ENCODE measurements around the gene MRGPRD.
"Not testable (repeated sequence)": the region's sequence is repeated elsewhere in the genome, so short reads cannot be mapped to it uniquely, and the experiment has no call there.

Gene MRGPRD

DNA sequence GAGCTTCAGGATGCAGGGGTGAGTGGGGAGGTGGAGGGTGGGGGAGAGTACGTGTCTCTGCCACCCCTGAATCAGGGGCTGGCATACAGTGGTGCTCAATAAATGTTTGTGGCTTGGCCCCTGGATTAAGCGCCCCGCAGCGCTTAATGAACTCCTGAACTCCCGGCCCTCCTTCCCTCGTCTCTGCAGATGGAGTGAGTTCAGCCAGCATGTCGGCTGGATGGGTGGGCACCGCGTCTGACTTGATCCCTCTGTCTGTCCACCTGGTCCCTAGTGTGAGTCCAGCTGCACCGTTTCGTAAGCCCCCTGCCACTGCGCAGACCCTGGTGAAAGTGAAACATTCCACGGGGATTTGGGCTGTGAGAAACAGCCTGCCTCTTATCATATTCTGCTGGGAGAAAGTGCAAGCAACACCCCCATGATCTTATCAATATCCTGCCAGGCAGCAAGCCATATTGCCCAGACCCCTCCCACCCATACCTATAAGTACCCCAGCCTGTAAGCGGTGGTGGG lies 12.0 kb upstream of the MRGPRD start:
- DNase-seq, result no peak

DNA sequence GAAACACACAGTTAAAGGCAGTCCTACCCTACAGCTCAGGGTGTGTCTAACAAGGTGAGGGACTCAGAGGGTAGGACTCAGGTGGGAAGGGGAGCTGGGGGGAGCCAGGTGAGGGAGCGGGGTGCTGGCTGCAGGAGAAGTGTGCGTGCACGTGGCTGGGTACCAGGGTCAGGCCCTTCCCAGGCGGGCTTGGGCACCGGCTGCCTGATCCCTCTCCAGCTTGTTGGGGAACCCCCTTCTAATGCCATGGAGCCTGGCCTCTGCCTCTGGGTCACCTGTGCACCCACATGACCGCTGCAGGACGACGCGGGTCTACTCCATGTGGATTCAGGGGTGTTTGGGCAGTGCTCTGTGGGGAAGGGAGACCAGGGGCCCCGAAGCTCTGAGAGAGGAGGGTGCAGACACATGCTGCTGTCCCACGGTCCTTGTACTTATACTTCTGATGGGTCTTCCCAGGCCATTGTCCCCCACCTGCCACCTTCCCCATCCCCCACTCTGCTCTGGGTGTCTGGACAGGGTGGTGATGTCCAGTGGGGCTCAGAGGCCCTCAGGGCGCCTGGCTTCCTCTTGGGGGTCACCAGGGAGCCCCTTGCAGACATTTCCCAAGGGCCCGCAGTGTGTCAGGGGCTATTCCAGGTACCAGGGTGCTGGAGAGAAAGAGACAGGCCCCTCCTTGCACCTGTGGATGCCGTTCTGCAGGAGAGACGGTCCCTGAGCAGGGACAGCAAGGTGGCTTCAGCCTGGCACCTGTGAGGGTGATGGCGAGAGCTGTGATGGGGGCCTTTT lies 10.4 kb upstream of the MRGPRD start:
- DNase-seq, result no peak

DNA sequence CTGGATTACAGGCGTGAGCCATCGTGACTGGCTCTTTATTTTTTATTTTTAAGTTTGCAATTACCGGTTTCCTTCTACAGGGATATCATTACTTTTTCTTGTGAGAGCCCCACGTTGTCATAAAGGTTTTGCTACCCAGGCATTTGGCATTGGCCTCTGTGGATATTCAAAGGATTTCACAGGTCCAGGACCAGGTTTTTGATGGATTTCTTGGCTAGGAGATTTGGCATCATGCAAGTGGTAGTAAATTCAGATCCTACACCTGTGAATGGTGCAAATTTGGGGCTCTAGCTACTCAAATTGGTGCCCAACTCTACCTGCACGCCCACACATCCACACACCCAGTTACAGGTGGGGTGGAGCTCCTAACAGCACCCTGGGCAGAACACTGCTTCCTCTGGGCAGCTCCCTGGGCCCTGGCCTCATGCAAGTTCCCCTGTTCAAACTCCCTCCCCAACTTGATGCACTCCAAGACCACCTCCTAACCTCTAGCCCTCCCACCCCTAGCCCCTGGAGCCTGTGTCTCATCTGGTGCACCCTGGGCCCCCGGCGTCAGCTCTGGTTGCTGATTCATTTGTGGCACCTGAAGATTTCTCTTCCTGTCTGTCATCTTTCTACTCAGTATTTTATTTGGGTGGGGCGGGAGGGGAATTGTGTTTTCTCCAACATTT lies 9.3 kb upstream of the MRGPRD start:
- no peak for DNase-seq

DNA sequence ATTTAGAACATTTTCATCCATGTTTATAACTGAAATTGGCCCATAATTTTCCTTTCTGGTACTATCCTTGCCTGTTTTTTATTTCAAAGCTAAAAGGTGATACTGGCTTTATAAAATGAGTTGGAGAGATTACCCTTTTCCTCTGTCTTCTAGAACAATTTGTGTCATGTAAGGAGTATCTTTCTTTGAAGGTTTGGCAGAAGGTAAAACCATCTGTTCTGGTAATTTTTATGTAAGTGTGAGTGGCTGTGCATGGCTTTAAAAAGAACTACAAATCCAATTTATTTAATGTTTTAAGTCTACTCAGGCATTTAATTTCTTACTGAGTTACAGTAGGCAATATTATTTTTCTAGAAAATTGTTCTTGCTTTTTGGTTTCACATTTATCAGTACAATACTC lies 7.7 kb upstream of the MRGPRD start:
- DNase-seq, result no peak

DNA sequence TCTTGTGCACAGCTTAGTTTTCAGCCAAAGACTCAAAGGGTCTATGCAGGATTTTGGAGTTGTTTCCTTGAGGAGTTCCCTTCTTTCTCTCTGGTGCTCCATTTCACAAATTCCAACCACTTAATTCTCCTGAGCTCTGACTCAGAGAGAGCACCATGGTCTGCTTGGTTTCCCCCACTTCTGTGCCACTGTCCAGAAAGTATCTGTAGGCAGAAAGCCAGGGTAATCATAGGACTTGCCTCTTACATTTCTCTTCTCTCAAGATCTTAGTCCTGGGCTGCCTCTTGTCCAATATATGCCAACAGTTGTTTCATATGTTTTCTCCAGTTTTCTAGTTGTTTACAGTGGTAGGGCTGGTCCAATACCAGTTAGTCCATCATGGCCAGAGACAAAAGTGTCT lies 6.4 kb upstream of the MRGPRD start:
- no peak for DNase-seq

DNA sequence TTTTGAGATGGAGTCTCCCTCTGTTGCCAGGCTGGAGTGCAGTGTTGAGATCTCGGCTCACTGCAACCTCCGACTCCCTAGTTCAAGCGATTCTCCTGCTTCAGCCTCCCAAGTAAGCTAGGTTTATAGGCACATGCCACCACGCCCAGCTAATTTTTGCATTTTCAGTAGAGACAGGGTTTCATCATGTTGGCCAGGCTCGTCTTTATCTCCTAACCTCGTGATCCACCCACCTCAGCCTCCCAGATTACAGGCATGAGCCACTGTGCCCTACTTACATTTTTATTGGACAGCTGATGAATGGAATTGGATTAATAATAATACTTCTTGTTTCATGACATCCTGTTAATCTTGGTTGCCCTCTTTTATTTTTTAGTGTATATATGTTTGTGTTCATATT lies 3.0 kb upstream of the MRGPRD start:
- DNase-seq, result no peak

DNA sequence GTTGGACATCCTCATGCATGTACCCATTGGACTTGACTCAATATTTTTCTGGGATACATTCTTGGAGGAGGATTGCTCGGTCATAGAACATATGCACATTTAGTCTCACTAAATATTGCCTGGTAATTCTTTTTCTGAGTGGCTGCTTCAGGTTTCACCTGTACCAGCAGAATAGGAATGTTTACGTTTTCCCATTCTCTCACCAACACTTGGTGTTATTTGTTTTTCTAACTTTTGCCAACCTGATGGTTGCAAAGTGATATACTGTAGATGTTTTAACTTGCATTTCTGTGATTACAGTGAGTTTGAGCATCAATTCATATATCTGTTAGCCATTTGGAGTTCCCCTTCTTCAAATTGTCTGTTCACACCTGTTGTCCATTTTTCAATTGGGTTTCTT lies 1.3 kb upstream of the MRGPRD start:
- no peak for DNase-seq

DNA sequence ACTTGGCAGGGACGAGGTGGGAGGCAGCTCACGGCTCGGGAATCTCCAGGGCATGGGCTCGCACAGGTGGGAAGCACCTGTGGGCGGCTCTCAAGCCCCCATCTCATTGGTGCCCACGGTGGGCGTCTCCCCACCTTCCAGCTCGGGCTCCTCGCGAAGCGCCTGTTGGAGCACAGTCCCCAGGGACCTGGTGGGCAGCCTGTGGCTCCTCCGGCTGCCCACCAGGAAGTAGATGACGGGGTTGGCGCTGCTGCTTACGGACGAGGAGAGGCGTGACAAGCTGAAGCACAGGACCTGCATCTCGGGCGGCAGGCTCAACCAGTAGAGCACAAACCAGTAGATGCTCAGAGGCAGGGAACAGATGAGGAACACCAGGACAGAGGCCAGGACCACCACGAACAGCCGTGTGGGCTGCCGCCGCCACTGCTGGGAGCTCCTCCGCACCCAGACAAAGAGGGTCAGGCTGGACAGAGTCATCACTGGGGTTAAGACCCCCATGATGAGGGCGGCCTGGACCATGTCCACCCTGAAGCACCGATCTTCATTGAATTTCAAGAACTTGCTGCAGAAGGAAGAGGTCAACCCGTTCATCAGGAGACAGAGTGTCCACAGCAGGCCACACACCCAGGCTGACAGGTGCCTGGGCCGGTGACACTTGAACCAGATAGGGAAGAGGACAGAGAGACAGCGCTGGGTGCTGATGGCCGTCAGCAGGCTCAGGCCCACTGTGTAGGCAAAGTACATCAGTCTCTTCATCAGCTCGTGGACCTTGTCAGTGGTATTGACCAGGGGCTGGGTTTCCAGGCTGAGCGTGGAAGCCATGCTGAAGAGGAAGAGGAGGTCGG lies 633 bp downstream of the MRGPRD start:
- no peak for DNase-seq

DNA sequence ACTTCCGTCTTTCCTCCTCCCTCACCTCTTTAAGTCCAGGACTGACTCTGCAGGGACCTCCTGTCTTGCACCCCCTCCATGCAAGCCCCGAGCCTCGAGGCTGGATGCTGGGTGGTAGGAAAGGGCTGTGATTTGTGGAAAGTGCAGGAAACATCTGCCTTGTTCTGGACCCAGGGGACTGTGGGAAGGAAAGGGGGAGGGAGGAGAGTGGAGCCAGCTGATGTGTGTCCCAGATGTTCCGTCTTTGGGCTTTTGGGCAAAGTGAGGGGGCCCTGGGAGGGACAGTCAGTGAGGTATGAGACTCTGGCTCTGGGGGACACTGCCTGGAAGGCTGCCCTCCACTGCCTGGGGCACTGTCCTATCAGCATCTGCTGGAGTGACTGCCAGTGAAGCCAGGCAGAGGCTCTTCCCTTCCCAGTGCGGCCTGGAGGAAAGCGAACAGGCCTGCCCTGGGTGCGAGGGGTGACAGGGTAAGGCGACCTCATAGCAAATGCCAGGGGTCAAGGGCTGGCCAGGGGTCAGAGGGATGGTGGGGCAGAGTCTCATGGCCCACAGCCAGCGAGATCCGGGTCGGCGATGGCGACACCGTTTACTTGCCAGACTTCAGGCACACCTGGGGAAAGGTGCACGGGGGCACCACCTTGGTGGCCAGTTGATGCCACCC lies 1.7 kb downstream of the MRGPRD start:
- DNase-seq, result no peak

DNA sequence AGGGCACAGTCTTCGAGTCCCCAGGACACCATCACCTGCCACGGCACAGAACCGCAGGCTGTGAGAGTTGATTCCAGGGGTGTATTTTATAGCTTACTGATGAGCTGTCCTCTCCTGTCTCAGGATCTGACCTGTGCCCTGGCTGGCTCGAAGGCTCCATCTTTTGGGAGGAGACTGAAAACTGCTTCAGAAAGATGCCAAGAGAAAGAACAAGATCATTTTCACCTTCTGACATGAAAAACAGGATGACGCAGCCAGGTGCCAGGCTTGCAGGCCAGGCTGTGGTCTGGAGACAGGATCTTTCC lies 2.2 kb downstream of the MRGPRD start:
- no peak for DNase-seq

DNA sequence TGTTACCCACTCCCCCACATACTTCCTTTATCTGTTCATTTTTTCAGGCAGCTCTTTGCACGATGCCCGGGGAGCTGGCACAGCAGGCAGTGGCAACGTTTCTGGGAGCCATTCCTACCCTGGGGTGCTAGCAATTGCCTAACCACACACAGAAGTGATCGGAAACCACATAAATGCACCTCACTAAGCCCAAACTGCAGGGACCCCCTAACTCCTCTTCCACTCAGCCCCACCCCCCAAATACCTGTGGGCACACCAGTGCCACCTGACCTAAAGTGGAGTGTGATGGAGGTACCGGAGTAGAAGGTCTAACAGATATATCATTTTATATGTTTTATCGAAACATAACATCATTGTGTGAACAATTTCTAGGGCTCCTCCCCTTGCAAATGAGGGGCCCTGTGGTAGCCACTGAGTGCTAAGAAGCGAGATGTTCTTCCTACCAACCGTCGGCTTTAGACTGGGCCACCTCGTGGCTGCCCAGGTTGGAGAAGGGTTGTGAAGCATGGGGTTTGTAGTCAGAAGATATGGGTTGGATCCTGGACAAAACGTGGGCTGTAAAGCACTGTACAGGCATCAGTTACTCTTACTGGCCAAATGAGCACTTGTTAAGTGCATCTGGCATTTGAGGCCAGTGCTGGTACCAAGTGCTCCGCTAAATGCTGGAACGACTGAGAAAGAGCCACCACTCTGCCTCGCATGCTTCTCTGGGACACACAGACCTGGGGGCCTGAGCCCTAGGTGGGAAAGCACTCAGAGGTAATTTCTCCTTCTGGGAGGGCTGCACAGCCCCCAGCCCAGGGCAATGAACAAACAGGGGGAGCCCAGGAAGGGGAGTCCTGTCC lies 2.8 kb downstream of the MRGPRD start:
- no peak for DNase-seq

DNA sequence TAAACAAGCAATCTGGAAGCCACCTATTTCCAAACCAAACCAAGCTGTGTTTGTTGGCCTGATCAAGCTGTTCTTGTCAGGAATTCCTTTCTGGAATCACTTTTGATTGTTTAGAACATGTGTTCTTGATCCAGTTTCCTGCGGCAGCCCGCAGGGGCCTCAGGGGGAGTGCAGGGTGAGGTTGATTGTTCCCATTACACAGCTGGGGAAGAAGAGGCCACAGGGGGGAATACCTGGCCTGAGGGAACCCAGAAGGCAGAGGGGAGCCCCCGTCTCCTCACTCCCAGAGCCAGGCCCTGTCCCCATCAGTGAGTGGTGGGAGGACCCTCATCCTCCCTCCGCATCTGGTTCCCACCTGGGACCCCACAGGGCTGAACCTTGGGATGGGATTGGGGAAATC lies 4.2 kb downstream of the MRGPRD start:
- DNase-seq, result no peak

DNA sequence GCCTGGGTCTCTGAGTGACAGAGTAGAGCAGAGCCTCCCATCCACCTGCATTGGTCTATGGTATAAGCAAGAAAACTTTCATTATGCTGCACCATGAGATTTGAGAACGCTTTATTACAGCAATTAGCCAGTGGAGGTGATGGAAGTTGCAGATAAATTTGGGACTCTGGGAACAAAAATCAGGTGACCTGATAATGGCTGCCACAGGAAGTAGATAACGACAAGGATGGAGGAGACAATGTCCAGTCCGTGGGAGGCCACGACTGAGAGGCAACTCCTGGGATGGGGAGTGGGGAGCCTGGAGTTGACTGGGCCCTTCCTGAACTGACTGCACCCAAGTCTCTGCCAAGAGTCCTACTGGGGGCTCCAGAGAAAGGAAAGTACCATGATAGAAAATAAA lies 4.7 kb downstream of the MRGPRD start:
- DNase-seq, result no peak

DNA sequence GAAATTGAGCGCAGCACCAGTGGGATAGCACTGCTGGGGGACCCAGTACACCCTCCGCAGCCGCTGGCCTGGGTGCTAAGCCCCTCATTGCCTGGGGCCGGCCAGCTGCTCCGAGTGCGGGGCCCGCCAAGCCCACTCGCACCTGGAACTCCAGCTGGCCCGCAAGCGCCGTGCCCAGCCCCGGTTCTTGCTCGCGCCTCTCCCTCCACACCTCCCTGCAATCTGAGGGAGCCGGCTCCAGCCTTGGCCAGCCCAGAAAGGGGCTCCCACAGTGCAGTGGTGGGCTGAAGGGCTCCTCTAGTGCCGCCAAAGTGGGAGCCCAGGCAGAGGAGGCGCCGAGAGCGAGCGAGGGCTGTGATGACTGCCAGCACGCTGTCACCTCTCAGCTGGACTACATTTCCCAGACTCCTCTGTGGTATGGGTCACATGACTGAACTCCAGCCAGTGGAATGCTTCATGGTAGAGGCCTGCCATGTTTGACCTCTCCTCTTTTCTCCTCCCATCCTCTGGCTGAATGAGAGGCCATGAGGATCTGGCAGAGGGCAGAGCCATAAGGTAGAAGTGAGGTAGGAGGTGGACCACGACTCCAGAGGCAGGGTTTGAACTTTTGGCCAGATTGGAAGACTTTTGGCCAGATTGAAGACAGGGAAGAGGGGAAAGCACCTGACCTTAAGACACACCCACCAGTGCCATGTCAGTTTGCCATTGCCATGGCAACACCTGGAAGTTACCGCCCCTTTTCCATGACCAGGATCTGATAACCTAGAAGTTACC lies 6.2 kb downstream of the MRGPRD start:
- peak; percentile 25 to 45 for DNase-seq

DNA sequence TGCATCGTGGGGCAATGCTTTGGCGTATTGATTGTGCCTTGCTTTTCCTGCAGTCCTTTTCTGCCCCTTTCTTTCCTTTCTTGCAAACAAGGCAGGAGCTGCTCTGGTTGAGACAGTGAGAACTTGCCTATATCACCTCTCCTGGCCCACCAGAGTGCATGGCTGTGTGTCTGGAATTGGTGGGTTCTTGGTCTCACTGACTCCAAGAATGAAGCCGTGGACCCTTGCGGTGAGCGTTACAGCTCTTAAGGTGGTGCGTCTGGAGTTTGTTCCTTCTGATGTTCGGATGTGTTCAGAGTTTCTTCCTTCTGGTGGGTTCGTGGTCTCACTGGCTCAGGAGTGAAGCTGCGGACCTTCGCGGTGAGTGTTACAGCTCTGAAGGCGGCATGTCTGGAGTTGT lies 7.1 kb downstream of the MRGPRD start:
- DNase-seq, result not testable (repeated sequence)

DNA sequence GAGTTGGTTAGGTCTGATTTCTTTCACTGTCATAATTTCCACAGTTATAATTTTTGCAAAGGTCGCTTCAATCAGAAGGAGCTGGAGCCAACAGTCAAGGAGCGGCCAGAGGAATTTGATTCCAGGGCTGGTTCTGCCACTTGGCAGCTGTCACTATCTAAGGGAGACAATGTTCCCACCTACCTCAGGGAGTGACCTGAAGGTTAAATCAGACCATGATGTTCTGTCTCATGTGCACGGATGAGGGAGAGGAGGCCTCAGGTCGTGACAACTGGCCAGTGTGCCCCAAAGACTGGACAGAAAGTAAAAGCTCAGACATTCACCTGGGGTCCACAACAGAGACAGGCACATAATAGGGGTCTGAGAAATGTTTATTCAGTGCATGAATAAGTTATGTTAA lies 7.6 kb downstream of the MRGPRD start:
- DNase-seq, result no peak

DNA sequence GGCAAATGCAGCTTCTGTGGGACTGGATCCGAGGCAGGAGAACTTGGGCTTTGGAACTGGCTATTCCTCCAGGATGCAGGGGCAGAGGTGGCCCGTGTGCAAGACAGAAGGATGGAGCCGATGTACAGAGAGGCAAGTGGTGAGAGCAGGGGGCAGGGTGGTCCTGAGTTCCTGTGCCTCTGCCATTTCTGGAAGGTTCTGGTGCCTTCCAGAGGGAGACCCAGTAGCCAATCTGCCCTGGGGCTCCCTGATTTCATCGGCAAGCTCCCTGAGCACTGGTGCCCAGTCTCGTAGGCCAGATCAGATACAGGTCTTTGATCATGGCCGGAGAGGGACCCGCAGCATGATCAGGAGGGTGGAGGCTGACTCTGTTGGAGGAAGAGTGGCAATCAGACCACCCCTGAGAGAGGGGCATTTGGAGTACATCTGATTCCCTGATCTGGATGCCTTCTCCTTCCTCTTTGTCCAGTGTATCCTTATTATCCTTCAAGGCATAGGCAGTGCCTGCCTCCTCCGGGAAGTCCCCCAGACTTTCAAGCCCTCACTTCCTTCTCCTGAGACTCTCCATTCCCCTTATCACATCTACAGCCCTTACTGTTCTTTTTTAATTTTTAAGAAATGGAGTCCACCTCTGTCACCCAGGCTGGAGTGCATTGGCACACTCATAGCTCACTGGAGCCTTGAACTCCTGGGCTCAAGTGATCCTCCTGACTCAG lies 9.7 kb downstream of the MRGPRD start:
- DNase-seq, result no peak

DNA sequence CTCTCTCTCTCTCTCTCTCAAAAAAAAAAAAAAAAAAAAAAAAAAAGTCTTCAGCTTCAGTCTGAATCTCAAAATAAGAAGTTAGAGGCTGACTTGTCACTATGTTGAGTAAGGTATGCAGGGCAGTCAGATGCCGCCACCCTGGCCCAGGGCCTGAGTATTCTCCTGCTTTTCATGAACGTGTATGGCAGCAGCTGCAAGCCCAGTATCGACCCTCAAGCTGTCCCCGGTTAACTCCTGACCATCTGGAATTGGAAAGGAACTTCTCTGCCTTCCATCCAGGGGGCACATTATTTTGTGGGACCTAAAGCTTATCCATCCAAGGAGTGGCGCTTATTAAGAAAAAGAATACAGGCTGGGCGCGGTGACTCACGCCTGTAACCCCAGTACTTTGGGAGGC lies 11.4 kb downstream of the MRGPRD start:
- DNase-seq, result no peak

DNA sequence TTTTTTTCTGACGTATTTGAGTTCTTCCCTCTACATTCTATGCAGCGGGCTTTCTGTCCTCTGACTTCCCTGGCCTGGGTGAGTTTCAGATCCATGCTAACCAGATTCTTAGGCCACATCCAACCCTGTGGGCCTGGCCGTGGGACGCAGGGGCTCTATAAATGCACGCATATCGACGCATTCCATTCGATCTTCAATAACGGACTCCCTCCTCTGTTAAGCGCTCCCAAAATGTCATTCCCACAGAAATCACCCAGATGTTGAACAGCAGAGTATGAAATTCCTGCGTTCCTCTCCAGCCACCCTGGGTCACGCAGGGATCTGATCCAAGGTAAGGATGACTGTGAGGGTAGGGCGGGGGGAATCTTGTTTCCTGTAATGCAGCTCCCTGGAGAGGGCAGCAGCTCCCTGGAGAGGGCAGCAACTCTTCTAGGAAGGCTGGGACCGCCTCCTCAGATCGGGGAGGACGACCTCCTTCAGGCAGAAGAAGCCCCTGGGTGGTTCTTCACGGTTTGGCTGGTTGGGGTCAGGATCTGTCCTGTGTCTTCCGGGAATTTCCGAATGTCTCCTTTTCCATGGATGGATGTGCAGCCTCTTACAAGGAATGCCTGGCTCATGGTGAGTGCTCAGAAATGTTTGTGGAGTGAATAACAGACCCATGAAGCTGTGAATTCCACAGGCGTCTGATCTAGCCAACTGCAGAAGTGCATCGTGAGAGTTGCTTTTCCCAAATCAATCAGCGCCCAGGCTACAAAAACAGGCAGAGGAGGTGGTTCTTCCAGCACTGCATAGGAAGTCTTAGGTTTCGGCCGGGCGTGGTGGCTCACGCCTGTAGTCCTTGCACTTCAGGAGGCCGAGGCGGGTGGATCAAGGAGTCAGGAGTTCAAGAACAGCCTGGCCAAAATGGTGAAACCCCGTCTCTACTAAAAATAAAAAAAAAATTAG lies 12.2 kb downstream of the MRGPRD start:
- no peak for DNase-seq
